GM19240 (cell line): ENCODE results near the gene NWD2.

Source experiments
- DNase-seq: peaks from one replicate; pipeline ENCODE4 v3.0.0; 2011; ENCODE audit warnings: low spot score; ENCODE audit not compliant: insufficient read length

Gene NWD2

GRCh38 chr4:37440501-37440900, 196.0 kb downstream of the NWD2 start:
- DNase-seq = no peak

DNA sequence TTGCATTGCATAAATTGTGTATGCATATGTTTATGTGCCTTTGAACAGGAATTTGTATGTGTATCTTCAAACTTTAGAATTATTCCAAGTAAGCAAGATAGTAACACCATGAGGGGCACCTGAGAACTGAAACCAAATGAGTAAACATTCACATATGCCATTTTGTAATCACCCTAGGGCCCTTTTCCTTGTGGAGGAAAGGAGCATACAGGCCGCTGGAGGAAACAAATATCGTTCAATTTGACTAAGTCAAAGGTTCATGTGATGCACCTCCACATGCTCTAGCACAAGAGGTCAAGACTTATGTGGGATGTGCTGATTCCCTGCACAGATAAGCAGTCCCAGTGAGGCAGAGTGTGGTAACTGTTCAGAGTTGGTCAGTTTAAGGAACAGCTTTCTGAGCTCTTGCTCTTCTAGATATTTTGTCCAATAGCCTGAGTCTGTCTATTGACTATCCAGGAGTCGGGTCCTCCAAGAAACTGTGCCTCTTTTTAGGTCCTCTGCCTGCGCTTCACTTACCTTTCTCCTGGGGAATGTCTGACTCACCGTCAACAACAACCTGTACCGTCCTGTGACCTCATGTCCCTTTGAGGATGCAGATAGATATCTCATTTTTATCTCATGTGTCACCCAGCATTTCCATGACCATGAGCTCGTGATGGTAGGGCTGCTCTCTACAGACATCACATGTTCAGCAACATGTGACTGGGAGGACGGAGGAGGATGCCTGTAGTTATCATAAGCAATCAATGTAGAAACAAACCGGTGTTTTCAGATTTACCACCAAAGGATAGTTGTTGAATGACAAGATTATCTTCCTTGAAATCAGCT, 196.9 kb downstream of the NWD2 start:
- DNase-seq = no peak

DNA sequence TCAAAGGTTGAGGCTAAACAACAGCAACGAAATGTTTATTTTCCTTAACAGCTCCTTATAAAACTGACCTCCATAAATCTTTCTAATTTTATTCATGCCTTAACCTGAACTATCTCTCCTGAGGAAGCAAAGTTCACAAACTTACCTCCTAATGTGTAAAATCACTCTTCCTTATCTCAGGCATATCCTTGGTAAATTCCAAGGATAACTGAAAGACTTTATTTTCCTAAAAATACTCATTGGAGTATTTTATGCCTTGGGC, 197.4 kb downstream of the NWD2 start:
- DNase-seq = no peak

GRCh38 chr4:37443137-37443536, 198.6 kb downstream of the NWD2 start:
- no peak for DNase-seq

- DNase-seq = no peak
Measured at GRCh38 chr4:37445023-37445422, 200.5 kb downstream of the NWD2 start.

DNA sequence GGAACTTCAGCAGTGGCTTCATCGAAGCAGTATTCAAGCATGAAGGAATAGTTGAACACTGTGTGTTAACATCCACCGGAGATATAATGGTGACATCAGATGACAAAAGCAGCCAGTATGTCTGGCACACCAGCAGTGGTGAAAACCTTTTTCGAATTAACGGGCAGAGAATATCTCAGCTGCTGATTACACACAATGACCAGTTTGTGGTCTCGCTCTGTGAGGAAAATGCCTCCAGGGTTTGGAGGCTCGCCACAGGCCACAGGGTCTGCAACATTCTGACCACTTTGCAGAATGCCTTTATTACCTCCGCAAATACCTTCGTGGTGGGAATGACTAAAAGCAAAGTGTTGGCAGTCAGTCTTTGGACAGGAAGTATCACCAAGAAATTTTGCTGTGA, 201.5 kb downstream of the NWD2 start:
- no peak for DNase-seq

DNA sequence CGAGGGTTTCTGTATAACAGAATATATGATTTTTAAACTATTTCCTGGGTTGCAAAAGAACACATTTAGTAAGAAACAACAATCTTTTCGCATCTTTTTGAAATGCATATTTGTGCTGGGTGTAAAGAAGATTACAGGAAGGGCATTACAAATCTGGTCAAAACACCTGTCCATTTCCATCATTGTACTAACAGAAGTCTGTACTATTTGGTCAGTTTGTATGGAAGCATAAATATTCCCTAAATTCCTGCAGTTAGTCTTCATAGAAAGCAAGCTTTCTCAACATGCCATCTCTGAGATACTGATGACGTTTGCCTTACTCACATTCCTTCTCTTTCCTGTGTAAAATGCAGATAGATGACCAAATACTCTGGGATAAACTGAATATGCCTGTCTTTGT, 203.3 kb downstream of the NWD2 start:
- DNase-seq = no peak

DNA sequence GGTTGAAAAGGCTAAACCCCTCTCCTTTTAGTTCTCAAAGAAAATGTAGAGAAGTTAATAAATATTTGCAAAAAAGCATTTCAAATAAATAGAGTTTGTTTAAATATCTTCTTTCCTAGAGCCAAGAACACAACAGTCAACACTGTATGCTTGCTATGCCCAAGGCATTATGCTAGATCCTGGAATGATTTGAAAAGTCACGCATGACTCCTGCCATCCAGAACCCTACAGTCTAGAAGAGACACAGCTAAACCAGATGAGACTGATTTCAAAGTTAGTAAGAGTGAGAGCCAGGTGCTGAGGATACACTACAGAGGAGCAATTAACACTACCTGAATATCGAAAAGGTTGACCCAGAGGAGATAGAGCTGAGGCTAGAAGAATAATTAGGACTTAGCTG, 205.8 kb downstream of the NWD2 start:
- no peak for DNase-seq

- DNase-seq = no peak
Measured at GRCh38 chr4:37450911-37451310, 206.4 kb downstream of the NWD2 start.

DNA sequence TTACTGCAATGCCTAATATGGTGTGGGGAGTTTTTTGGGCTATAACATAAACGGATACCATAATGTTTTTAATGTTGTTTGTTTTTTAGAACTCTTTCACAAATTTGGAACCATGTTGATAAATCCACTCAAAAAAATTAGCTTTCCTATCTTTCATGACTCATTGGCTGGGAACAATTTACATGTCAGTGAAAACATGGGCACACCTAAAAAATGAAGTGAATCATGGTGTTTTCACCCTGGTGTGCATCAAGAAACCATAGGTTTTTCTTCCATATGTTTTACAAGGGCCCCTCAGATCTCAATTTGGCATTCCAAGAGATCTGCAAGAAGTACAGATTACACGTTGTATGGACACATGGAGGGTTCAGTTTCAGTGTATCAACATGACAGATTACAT, 207.1 kb downstream of the NWD2 start:
- no peak for DNase-seq

GRCh38 chr4:37452952-37453280, 208.4 kb downstream of the NWD2 start:
- DNase-seq = peak; percentile 8

DNA sequence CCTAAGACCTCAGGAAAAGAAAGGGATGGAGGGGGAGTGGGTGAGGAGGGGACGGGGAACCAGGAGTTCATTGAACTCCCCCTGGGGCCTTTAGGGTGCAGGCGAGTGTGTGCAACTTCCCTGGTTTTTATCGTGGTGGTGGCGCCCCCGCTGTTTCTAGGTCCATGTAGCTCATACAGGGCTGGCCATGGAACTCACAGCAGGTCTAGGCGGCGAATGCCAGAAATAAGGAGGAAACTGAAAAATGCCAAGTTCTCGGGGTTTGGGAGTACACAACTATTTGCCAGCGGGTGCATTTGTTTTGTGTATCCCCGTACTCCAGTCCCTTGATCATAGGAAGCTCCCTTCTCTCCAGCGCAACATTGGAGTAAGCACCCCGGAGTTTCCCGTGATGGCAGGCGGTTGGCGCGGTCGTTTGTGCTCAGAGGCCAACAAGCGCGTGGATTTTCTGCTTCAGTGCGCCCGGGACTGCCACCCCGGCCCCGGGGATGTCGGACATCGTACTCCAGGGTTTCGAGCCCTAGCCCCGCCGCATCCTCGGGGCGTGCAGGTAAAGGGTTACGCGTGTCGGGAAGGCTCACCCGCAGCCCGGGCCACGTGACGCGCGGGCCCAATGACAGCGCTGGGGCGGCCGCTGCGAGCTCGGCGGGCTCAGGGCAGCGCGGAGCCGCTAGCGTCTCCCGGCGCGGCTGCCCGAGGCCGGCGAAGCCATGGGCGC, 208.9 kb downstream of the NWD2 start:
- peak; percentile 14 for DNase-seq

- no peak for DNase-seq
Measured at GRCh38 chr4:37453999-37454800, 209.7 kb downstream of the NWD2 start.

GRCh38 chr4:37455301-37456131, 211.0 kb downstream of the NWD2 start:
- no peak for DNase-seq

GRCh38 chr4:37461801-37462200, 217.3 kb downstream of the NWD2 start:
- no peak for DNase-seq

- DNase-seq = no peak
Measured at GRCh38 chr4:37463033-37463856, 218.7 kb downstream of the NWD2 start.

DNA sequence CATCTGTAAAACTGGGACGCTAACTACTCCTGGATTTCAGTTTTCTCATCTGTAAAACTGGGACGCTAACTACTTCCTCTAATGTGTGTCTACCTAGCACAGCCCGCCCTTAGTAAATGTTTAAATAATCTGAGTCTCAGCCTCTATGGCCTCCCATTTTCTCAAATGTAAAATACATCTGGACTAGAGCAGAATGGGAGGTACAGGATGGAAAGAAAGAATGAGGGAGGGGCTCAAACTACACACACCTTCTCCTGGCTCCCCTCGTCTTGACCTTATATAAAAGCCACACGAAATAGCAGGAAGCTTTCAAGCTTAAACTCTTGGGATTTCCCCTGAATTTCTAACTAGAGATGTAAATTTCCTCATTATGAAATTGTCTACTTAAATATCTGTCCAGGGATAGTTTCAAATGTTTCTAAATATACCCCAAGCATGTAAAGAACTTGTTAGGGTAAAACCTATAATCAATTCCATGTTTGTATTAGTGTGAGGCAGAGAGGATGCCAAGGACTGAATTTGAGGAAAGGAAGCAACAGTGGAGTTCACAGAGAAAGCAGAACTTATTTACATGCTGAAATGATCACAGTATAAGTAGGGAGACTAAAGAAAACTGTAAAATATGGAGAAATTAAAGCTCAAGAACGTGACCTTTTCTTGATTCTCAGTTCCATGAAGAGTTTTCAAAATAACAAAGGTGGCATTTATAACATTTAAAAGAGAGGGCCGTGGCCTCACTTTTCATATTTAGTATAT, 220.0 kb downstream of the NWD2 start:
- no peak for DNase-seq

DNA sequence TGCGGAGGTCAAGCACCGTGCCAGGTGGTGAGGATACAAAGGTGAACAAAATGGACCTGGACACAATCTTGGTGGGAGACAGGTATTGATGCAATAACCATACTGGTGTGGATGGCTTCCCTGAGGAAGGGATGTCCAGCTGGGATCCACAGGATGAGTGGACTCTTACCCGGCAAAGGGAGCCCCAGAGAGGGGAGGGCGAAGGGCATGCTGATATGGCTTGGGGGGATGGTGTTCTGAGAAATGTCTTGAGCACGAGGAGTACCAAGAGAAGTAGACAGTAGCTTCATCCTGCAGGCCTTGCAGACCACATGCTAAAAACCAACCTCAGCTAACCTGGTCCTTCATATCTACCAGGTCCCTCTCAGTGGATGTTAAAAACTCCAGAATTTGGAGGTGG, 220.8 kb downstream of the NWD2 start:
- no peak for DNase-seq

- DNase-seq = no peak
Measured at GRCh38 chr4:37465845-37466244, 221.3 kb downstream of the NWD2 start.

DNA sequence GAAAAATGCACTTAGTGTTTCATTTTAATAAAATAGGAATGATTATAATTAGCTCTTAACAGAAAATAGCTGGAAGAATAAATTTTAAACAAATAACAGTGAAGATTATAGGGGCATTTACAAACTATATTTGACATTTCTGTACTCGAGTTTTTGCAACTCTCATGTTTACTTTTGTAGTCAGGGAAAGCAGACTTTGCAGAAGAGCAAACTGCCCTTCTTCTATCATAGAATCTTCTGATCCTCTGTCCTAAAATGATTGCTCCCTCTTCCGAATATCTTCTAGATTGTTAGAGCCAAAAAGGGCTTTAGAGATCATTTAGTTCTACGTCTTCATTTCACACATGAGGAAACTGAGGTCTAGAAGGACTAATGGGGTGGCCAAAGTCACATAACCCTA, 222.7 kb downstream of the NWD2 start:
- DNase-seq = no peak
